ENCODE results near the gene PSAPL1.

PSAPL1 gene

DNA sequence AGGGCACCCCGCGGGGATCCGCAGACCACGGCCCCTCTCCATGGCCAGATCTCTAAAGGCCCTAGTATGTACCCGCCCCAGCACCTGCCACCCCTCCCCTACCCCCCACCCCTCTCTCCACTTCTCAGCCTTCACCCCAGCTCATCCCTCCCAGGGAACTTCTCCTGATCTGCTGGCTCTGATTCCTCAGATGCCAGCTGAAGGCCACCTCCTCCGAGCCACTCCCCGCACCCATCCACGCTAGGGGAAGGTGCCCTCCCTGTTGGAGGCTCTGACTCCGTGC, 11.9 kb downstream of the PSAPL1 start:
- CTCF ChIA-PET, result no interaction called here
- no peaks in the 10 kb centered on the region for H3K36me3 Mint-ChIP-seq
- no peaks in the 10 kb centered on the region for H3K4me1 Mint-ChIP-seq

DNA sequence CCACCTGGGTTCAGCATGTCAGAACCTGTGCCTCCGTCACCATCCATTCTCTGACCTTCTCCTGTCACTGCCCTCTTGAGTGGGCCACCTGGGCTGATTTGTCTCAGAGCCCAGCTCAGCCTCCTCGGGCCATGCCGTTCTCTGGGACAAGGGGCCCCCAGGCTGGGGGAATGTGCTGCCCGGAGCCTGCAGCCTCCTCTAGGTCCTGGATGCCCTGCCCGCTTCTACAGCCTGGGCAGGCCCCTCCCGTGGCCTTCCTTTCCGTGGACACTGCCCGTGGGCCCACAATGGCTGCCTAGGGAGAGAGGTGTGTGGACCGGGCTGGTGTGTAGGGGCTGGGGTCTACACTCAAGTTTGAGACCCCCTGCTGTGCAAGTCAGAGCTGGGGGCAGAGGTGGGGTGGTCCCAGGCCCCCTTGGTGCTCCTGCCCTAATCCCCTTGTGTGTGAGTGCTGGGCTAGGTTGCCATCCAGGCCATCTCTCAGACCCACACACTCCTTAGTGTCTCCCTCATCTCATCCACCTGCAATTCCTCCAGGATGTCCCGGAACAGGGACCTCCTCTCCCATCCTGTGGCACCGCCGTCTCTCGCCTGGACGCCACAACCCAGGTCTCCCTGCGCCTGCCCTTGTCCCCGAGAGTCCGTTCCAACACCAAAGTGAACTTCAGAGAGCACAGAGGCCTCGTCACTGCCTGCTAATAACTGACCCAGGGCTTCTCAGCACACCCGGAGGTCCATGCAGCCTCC, 12.4 kb downstream of the PSAPL1 start:
- Mint-ChIP-seq H3K36me3 (no peaks in the 10 kb centered on the region), H3K27ac (peak overlapping the region; percentile 49), H3K27me3 (no peaks in the 10 kb centered on the region), H3K4me3 (no peak overlapping the region), H3K9me3 (peaks cover 5% of the 10 kb centered on the region), H3K4me1 (no peaks in the 10 kb centered on the region)
- peak; percentile 16 for DNase-seq
- CTCF ChIA-PET, result no interaction called here

More for the DNA sequence above, 11.9 kb downstream of the PSAPL1 start:
- peak; percentile 16 for DNase-seq
- H3K4me3 Mint-ChIP-seq, result no peak overlapping the region
- H3K27ac Mint-ChIP-seq, result peak overlapping the region; percentile 49
- H3K9me3 Mint-ChIP-seq, result peaks cover 5% of the 10 kb centered on the region
- H3K27me3 Mint-ChIP-seq, result no peaks in the 10 kb centered on the region

DNA sequence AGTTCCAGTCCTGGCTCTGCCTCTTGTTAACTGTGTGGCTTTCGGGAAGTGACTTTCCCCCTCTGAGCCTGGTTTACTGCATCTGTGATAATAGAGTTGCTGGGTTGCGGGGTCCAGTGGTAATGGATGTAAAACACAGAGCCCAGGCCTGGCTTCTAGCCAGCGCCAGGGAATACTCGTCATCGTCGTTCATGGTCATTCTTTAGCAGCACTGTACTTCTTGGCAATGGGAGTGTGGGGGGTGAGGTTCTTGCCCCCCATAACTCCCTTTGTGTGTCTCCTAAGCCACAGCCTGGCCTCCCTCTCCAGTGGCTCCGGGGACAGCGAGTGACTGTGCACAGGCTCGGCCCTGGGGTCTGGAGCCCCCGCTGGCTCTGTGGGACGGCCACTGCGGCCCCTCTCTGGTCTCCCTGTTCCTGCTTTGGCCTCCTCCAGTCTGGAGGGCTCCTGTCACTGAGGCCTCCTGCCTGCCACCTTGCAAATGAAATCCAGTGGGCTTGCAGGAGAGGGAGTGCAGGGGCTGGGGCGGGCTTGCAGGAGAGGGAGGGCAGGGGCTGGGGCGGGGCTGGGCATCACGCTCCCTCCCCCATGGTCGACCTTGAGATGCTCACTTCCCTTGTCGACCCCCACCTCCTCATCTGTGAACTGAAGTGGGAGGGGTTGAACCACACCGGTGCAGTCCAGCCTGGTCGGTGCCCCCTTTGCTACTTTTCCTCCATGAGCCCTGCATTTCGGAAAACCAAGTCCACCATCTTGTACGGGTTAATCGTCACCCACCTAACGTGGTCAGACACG, 13.2 kb downstream of the PSAPL1 start:
- Mint-ChIP-seq H3K4me1 (no peaks in the 10 kb centered on the region), H3K36me3 (no peaks in the 10 kb centered on the region), H3K27me3 (no peaks in the 10 kb centered on the region), H3K4me3 (no peak overlapping the region), H3K9me3 (peaks cover 9% of the 10 kb centered on the region), H3K27ac (no peak overlapping the region)
- peak; percentile 8 for DNase-seq
- CTCF ChIA-PET, result no interaction called here

DNA sequence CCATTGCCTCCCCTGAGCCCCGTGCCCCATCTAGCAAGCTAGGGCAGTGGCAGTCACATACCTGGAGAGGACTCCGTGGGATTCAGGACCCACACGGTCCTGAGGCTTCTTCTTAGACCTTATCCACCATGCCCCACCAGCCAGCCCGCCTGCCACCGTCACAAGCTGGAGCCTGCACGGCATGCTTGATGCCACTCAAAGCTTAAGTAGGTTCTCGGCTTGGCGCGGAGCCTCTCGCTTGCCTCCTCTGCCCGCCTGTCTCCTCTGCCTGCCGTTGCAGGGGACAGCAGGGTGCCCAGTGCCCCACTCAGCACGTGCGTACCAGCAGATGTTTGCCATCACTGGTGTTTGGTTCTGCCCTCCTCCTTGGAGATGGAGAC, 14.1 kb downstream of the PSAPL1 start:
- Mint-ChIP-seq H3K9me3 (peaks cover 12% of the 10 kb centered on the region), H3K36me3 (no peaks in the 10 kb centered on the region), H3K27me3 (peaks cover 3% of the 10 kb centered on the region), H3K27ac (no peak overlapping the region), H3K4me3 (no peak overlapping the region), H3K4me1 (no peaks in the 10 kb centered on the region)
- CTCF ChIA-PET, result no interaction called here
- peak; percentile 13 for DNase-seq

DNA sequence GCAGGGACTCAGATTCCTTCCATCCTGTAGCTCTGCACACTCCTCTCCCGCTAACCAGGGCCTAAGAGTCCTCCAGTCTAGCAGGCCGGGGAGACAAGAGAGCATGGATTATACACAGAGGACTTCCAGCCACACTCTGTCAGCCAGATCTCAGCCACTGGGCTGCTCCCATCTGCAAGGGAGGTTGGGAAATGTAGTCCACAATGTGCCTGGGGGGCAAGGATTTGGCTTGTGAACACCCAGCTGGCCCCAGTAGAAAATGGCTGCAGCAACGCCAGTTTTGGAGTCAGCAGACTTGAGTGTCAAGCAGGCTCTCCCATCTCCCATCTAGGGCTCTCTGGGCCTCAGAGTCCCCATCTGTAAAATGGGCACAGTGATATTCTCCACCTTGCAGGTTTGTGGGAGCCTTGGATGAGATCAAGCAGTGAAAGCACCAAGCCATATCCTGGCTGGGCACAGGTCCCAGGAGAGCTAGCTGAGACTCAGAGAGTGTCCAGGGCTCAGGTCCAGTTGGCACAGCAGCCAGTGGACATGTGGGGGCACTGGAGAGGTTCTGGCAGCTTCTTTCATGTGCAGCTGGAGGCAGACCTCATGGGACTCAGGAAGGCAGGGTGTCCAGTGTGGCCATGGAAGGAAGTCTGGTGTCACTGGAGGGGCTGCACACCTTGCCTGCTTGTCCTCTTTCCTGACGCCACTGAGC, 14.6 kb downstream of the PSAPL1 start:
- Mint-ChIP-seq H3K27me3 (peaks cover 3% of the 10 kb centered on the region), H3K27ac (no peak overlapping the region), H3K9me3 (peaks cover 12% of the 10 kb centered on the region), H3K4me1 (no peaks in the 10 kb centered on the region), H3K4me3 (no peak overlapping the region), H3K36me3 (no peaks in the 10 kb centered on the region)
- DNase-seq, result peak; percentile 11
- CTCF ChIA-PET, result no interaction called here

DNA sequence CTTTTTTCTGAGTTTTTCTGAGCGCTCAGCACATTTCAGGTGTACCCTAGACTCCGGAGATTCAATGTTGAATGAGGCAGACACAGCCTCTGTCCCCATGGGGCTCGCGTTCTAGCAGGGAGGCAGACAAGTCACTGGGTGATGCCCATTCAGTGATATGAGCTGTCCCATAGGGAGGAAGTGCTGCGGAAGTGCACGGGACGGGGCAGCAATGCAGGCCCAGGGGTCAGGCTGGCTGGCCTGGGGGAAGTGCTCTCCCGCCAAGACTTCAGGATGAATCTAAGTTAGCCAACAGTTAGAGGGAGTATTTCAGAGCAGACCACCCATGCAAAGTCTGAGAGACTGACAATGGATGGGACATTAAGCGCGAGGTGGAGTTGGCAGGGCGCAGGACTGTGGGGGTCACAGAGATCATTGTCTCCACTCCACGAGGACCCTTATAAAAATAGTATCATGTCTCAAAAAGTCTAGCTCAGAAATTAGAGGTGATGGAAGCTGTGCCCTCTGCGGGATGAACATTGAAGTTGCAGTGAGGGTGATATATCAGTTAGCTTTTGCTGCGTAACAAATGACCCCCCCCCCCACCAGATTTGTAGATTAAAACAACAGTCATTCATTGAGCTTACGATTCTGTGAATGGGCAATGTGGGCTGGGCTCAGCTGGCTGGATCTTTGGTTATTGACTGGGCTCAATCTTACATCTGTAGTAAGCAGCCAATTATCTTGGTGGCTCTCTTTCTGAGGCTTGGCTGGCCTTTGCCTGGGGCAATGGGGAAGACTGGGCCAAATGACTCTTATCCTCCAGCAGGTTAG, 16.4 kb downstream of the PSAPL1 start:
- no peak overlapping the region for H3K4me3 Mint-ChIP-seq
- peaks cover 7% of the 10 kb centered on the region for H3K27me3 Mint-ChIP-seq
- no peaks in the 10 kb centered on the region for H3K36me3 Mint-ChIP-seq
- peak; percentile 4 for DNase-seq
- H3K27ac Mint-ChIP-seq, result no peak overlapping the region
- CTCF ChIA-PET, result no interaction called here
- H3K9me3 Mint-ChIP-seq, result peaks cover 12% of the 10 kb centered on the region
- no peaks in the 10 kb centered on the region for H3K4me1 Mint-ChIP-seq

DNA sequence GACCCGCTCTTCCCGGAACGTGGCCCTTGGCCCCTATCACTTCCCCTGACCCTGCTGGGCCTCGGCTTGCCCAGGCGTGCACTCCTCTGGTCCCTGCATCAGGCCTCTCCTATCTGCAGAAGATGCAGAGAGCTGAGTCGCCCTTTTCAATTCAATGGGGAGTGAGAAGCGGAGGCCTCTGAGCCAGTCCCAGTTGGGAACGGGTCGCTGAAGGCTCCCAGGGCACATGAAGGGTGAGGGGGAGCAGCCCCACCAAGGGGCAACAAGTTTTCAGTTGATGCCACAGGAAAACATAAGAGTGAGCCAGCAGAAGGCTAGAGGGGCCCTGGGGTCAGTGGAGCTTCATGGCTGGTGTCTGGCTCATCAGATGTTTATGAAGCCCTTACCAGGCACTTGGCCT, 17.1 kb downstream of the PSAPL1 start:
- Mint-ChIP-seq H3K27me3 (peaks cover 7% of the 10 kb centered on the region), H3K27ac (no peak overlapping the region), H3K9me3 (peaks cover 12% of the 10 kb centered on the region), H3K4me3 (no peak overlapping the region), H3K4me1 (no peaks in the 10 kb centered on the region), H3K36me3 (no peaks in the 10 kb centered on the region)
- DNase-seq, result peak; percentile 17
- CTCF ChIA-PET, result no interaction called here

DNA sequence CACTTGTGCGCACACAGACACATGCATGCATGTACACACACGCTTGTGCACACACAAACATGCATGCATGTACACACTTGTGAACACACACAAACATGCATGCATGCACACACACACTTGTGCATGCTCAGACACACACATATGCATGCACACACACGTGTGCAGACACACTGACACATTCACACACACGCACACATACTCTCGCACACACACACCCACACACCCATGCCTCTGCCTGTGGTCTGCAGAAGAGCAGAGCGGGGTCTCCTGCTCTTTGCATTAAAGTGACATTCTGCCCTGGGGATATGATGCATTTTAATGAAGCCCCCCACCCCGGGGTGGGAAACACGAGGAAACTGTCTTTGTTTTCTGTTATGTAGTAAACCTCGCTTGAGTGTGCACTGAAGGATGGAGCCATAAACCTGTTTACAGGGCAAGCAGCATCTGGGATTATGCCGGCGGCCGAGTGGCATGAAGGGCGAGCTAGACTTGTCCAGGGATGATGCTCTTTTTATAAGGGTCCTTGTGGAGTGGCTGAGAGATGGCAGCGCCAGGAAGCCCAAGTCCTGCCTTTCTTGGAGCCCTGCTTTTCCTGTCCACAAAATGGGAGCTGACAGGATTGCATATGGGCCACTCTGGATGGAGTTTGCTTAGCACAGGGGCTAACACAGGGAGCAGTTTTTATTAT, 17.8 kb downstream of the PSAPL1 start:
- H3K4me3 Mint-ChIP-seq, result no peak overlapping the region

DNA sequence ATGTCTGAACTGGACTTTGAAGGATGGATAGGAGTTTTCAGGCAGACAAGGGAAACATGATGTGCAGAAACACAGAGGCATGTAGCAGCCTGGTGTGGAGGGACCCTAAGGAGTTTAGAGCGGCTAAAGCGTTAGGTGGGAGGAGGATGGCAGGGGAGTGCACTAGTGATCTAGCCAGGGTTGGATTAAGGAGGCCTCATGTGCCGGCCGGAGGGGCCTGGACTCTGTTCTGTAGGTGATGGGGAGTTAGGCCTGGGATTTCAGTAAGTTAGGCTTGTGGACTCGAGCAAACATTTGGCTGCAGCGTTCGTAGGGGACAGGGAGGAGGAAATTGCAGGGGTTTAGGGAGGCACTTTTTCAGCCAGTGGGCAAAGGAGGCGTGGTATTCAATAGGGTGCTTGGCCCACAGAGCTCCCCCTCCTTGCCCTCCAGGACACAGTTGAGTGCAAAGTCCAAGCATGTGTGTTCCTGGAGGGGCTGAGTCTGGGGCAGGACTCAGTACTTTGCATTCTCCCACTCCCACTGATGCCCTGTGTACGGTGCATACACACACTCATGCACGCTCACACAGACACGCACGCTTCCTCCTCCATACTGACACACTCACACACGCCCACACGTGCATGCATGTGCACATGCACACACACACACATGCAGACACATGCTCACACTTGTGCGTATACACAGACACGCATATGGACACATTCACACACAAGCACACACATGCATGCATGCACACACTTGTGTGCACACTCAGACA, 18.6 kb downstream of the PSAPL1 start:
- CTCF ChIA-PET, result no interaction called here
- Mint-ChIP-seq H3K4me1 (no peaks in the 10 kb centered on the region), H3K27ac (no peak overlapping the region), H3K9me3 (peaks cover 12% of the 10 kb centered on the region), H3K27me3 (peaks cover 7% of the 10 kb centered on the region), H3K4me3 (no peak overlapping the region), H3K36me3 (no peaks in the 10 kb centered on the region)
- DNase-seq, result peak; percentile 5

More for the DNA sequence above, 17.8 kb downstream of the PSAPL1 start:
- DNase-seq, result peak; percentile 7
- CTCF ChIA-PET, result no interaction called here
- H3K27ac Mint-ChIP-seq, result no peak overlapping the region
- H3K4me1 Mint-ChIP-seq, result no peaks in the 10 kb centered on the region
- H3K9me3 Mint-ChIP-seq, result peaks cover 12% of the 10 kb centered on the region
- peaks cover 7% of the 10 kb centered on the region for H3K27me3 Mint-ChIP-seq
- no peaks in the 10 kb centered on the region for H3K36me3 Mint-ChIP-seq

DNA sequence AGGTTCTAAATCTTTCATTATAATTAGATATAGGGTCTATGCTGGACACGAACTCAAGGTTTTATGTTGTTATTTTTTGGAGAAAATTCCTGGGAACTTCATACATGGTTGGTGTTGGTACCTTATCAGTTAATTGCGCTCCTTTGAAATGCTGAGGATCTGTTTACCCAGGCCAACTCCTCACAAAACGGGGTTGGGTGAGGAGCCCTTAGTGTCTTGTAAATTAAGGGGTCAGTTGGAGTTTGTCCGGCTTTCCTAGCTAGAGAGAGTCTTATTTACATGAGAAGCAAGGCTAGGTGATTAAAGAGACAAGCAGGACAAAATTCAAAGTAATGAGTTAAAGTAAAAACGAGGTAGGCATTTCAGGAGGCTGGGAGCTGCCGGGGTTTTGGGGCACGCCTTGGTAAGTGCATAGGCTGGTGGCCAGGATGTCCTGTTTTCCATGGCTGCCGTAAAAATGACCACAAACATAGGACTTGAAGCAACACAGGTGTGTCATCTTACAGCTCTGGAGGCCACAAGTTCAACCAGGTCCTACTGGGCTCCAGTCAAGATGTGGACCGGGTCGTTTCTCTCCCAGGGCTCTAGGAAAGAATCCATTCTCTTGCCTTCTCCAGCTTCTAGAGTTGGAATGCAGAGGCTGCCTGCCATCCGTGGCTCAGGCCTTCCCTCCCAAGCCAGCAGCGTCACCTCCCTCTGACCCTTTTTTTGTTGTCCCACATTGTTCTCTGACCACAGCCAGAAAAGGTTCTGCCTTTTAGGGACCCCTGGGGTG, 19.8 kb downstream of the PSAPL1 start:
- peaks cover 12% of the 10 kb centered on the region for H3K9me3 Mint-ChIP-seq
- CTCF ChIA-PET, result no interaction called here
- no peaks in the 10 kb centered on the region for H3K4me1 Mint-ChIP-seq
- DNase-seq, result no peak
- peaks cover 7% of the 10 kb centered on the region for H3K27me3 Mint-ChIP-seq
- no peak overlapping the region for H3K27ac Mint-ChIP-seq
- no peaks in the 10 kb centered on the region for H3K36me3 Mint-ChIP-seq
- H3K4me3 Mint-ChIP-seq, result no peak overlapping the region

DNA sequence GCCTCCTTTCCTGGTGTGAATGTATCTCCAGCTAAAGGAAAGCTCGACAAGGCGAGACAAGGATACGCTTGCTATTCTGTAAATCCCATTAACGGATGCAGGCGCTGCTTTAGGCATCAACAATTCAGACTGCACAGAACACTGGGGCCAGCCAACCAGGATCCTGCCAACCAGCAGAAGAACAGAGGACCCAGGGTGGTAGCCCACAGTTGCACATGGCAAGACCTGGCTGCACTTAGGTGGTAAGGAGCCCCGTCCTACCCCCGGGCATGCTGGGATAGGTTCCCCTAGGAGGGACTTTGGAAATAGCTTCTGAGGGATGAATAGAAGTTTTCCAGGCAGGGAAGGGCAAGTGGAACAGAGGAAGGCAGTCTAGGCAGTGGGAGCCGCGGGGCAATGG, 20.7 kb downstream of the PSAPL1 start:
- Mint-ChIP-seq H3K27ac (no peak overlapping the region), H3K36me3 (no peaks in the 10 kb centered on the region), H3K4me1 (no peaks in the 10 kb centered on the region), H3K4me3 (no peak overlapping the region), H3K27me3 (peaks cover 7% of the 10 kb centered on the region), H3K9me3 (peaks cover 13% of the 10 kb centered on the region)
- CTCF ChIA-PET, result no interaction called here
- DNase-seq, result peak; percentile 14

DNA sequence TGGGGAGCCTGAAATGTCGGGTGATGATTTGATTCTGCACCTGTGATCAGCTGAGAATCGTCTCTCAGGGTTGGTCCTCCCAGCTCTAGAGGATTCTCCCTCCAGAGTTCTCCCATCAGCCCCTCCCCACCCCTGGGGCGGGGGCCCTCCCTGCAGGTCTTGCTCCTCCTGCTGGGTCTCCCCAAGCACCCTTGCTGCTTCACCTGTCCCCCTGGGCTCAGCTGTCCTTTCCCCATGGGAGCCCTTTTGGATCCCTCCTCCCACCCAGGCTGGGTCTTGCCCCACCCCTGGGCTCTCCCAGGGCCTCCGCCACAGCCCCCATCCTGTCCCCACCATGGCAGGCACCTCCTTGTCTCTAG, 22.2 kb downstream of the PSAPL1 start:
- CTCF ChIA-PET, result no interaction called here
- peak; percentile 16 for DNase-seq
- H3K27me3 Mint-ChIP-seq, result peaks cover 7% of the 10 kb centered on the region
- no peak overlapping the region for H3K27ac Mint-ChIP-seq
- peaks cover 12% of the 10 kb centered on the region for H3K9me3 Mint-ChIP-seq
- H3K4me1 Mint-ChIP-seq, result no peaks in the 10 kb centered on the region
- no peak overlapping the region for H3K4me3 Mint-ChIP-seq
- H3K36me3 Mint-ChIP-seq, result no peaks in the 10 kb centered on the region

Data from activated naive CD4-positive, alpha-beta T cell treated with anti-CD3 and anti-CD28 coated beads, Interleukin-2, amount 10 ng/mL, durations not matched to agents 7 days and 5 days (primary cell).